ENCODE results near the gene CAST.

Gene CAST

GRCh38 chr5:96683392-96683791, 21.2 kb downstream of the CAST start:
- TF ChIP-seq SIN3A (IDR thresholded peaks at IDR 0.05; ENCODE audit: borderline replicate concordance, insufficient read depth, low read length): no peak
- no peak for TF ChIP-seq POLR2AphosphoS5 (IDR thresholded peaks at IDR 0.05; ENCODE audit: low read depth, low read length)
- no peak for TF ChIP-seq FOXP2 (optimal IDR thresholded peaks at IDR 0.05; ENCODE audit: borderline replicate concordance, extremely low read depth, extremely low read length, insufficient read depth)
- TF ChIP-seq TAF1 (IDR thresholded peaks at IDR 0.05; ENCODE audit: borderline replicate concordance, insufficient read depth, low read length): no peak
- no peak for TF ChIP-seq REST (IDR thresholded peaks at IDR 0.05; ENCODE audit: insufficient read depth in 1 of 2, low read depth in 2 of 2, low read length in 2 of 2)

- TF ChIP-seq SIN3A (IDR thresholded peaks at IDR 0.05; ENCODE audit: borderline replicate concordance, insufficient read depth, low read length) (no peak), TAF1 (IDR thresholded peaks at IDR 0.05; ENCODE audit: borderline replicate concordance, insufficient read depth, low read length) (no peak), POLR2AphosphoS5 (IDR thresholded peaks at IDR 0.05; ENCODE audit: low read depth, low read length) (no peak), FOXP2 (optimal IDR thresholded peaks at IDR 0.05; ENCODE audit: borderline replicate concordance, extremely low read depth, extremely low read length, insufficient read depth) (no peak), REST (IDR thresholded peaks at IDR 0.05; ENCODE audit: insufficient read depth in 1 of 2, low read depth in 2 of 2, low read length in 2 of 2) (no peak)
Measured at GRCh38 chr5:96683810-96684209, 21.6 kb downstream of the CAST start.

GRCh38 chr5:96687080-96687479, 24.9 kb downstream of the CAST start:
- TF ChIP-seq REST (IDR thresholded peaks at IDR 0.05; ENCODE audit: insufficient read depth in 1 of 2, low read depth in 2 of 2, low read length in 2 of 2): no peak
- no peak for TF ChIP-seq FOXP2 (optimal IDR thresholded peaks at IDR 0.05; ENCODE audit: borderline replicate concordance, extremely low read depth, extremely low read length, insufficient read depth)
- no peak for TF ChIP-seq POLR2AphosphoS5 (IDR thresholded peaks at IDR 0.05; ENCODE audit: low read depth, low read length)
- TF ChIP-seq TAF1 (IDR thresholded peaks at IDR 0.05; ENCODE audit: borderline replicate concordance, insufficient read depth, low read length): no peak
- TF ChIP-seq SIN3A (IDR thresholded peaks at IDR 0.05; ENCODE audit: borderline replicate concordance, insufficient read depth, low read length): no peak

GRCh38 chr5:96687812-96688453, 25.8 kb downstream of the CAST start:
- TF ChIP-seq FOXP2 (optimal IDR thresholded peaks at IDR 0.05; ENCODE audit: borderline replicate concordance, extremely low read depth, extremely low read length, insufficient read depth) (no peak), TAF1 (IDR thresholded peaks at IDR 0.05; ENCODE audit: borderline replicate concordance, insufficient read depth, low read length) (no peak), POLR2AphosphoS5 (IDR thresholded peaks at IDR 0.05; ENCODE audit: low read depth, low read length) (no peak), SIN3A (IDR thresholded peaks at IDR 0.05; ENCODE audit: borderline replicate concordance, insufficient read depth, low read length) (no peak), REST (IDR thresholded peaks at IDR 0.05; ENCODE audit: insufficient read depth in 1 of 2, low read depth in 2 of 2, low read length in 2 of 2) (no peak)

Data from PFSK-1 (cell line).